ENCODE results near the gene GRID2. TPM values are rescaled to one million over a fixed set of nuclear protein-coding genes. Genes with fewer than 3 reads are reported as not detected.

Gene GRID2
- total RNA-seq, 1 experiment from 2014 or later = not detected

DNA sequence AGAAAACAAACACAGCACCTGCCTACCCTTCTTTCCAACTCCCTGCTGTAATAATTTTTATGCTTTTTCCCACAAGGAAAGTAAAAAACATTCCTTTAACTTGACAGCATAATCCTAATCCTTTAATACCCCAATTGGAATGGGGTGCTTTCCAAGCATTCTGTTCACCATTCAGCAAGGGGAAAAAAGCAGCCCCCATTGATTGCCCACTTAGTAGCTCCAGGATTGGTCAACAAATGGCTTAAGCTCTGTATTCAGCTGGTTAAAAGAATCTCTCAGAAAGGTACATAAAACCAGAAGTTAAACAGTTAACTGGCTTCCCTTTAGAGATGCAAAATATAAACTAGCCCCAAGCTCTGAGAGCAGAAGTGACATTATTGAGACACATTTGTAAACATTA is 1330.0 kb downstream of the GRID2 start:
- Mint-ChIP-seq H3K36me3 (ENCODE audit: insufficient read depth, unreplicated experiment) (no peaks in the 10 kb centered on the region), H3K27ac (ENCODE audit: low read depth, unreplicated experiment) (no peak overlapping the region), H3K9me3 (ENCODE audit: unreplicated experiment) (peaks cover 8% of the 10 kb centered on the region), H3K4me1 (ENCODE audit: insufficient read depth, unreplicated experiment) (peaks cover 6% of the 10 kb centered on the region), H3K27me3 (ENCODE audit: insufficient read depth, unreplicated experiment) (no peaks in the 10 kb centered on the region), H3K4me3 (ENCODE audit: unreplicated experiment) (no peak overlapping the region)
- intact Hi-C loops (cut with micrococcal nuclease) = no loop called here
- TF ChIP-seq, protein P1, sequence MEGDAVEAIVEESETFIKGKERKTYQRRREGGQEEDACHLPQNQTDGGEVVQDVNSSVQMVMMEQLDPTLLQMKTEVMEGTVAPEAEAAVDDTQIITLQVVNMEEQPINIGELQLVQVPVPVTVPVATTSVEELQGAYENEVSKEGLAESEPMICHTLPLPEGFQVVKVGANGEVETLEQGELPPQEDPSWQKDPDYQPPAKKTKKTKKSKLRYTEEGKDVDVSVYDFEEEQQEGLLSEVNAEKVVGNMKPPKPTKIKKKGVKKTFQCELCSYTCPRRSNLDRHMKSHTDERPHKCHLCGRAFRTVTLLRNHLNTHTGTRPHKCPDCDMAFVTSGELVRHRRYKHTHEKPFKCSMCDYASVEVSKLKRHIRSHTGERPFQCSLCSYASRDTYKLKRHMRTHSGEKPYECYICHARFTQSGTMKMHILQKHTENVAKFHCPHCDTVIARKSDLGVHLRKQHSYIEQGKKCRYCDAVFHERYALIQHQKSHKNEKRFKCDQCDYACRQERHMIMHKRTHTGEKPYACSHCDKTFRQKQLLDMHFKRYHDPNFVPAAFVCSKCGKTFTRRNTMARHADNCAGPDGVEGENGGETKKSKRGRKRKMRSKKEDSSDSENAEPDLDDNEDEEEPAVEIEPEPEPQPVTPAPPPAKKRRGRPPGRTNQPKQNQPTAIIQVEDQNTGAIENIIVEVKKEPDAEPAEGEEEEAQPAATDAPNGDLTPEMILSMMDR (IDR thresholded peaks at IDR 0.05; ENCODE audit: unreplicated experiment) = no peak
- no peak for DNase-seq (ENCODE audit: unreplicated experiment)
- no TSS peak for BruUV-seq (replicated peaks)
- CTCF ChIA-PET = interaction anchor here (0.6 to 1.0 kb wide), 4 partner anchors 12 to 285 kb away, joined by 3 to 4 read pairs (median 3); no protein-coding TSS in a partner anchor
- POLR2A ChIA-PET = no interaction called here

DNA sequence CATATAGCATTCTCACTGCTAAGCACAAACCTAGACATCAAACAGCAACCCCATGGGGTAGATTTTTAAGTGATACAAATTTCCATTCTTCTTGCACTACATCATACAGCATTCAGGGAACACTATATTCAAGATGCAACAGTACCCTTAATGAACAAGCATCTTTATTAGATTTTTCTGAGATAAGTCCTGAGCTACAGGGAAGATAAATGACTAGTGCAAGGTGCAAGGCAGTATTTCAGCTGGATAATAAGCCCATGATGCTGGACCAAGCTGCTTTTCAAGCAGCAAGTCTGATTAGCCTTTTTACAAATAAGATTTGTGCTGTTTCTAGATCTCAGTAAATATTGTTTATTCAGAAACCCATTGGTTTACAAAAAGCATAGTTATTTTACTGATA is 1332.2 kb downstream of the GRID2 start:
- DNase-seq (ENCODE audit: unreplicated experiment) = no peak
- H3K4me1 Mint-ChIP-seq (ENCODE audit: insufficient read depth, unreplicated experiment) = no peaks in the 10 kb centered on the region
- intact Hi-C loops (cut with micrococcal nuclease) = no loop called here
- no peak overlapping the region for H3K4me3 Mint-ChIP-seq (ENCODE audit: unreplicated experiment)
- H3K9me3 Mint-ChIP-seq (ENCODE audit: unreplicated experiment) = peaks cover 8% of the 10 kb centered on the region
- TF ChIP-seq, protein P1 (IDR thresholded peaks at IDR 0.05; ENCODE audit: unreplicated experiment) = no peak
- ChIA-PET CTCF (no interaction called here), POLR2A (no interaction called here)
- no peaks in the 10 kb centered on the region for H3K27me3 Mint-ChIP-seq (ENCODE audit: insufficient read depth, unreplicated experiment)
- no peak overlapping the region for H3K27ac Mint-ChIP-seq (ENCODE audit: low read depth, unreplicated experiment)
- no peaks in the 10 kb centered on the region for H3K36me3 Mint-ChIP-seq (ENCODE audit: insufficient read depth, unreplicated experiment)
- BruUV-seq (replicated peaks) = no TSS peak

DNA sequence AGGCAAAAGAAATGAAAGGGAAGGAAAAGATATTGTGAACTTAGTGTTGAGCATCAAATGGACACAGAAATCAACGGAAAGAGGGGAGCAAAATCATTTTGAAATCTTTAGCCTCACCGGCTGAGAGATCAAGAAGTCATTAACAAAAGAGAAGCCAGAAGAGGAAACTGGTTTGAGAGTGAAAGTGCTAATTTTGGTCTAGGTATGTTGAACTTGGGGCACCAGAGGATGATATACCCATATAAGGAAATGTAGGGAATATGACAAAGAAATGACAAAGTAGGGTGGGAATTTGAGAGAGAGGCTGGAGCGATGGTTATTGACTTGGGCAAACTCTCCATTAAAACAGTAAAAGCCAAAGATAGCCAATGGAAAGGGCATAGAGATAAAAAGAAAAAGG is 1341.4 kb downstream of the GRID2 start:
- Mint-ChIP-seq H3K27me3 (ENCODE audit: insufficient read depth, unreplicated experiment) (no peaks in the 10 kb centered on the region), H3K9me3 (ENCODE audit: unreplicated experiment) (no peaks in the 10 kb centered on the region), H3K27ac (ENCODE audit: low read depth, unreplicated experiment) (no peak overlapping the region), H3K4me3 (ENCODE audit: unreplicated experiment) (no peak overlapping the region), H3K36me3 (ENCODE audit: insufficient read depth, unreplicated experiment) (no peaks in the 10 kb centered on the region), H3K4me1 (ENCODE audit: insufficient read depth, unreplicated experiment) (no peaks in the 10 kb centered on the region)
- POLR2A ChIA-PET = no interaction called here
- CTCF ChIA-PET = no interaction called here
- TF ChIP-seq, protein P1 (IDR thresholded peaks at IDR 0.05; ENCODE audit: unreplicated experiment) = no peak
- DNase-seq (ENCODE audit: unreplicated experiment) = no peak
- no TSS peak for BruUV-seq (replicated peaks)
- intact Hi-C loops (cut with micrococcal nuclease) = no loop called here

DNA sequence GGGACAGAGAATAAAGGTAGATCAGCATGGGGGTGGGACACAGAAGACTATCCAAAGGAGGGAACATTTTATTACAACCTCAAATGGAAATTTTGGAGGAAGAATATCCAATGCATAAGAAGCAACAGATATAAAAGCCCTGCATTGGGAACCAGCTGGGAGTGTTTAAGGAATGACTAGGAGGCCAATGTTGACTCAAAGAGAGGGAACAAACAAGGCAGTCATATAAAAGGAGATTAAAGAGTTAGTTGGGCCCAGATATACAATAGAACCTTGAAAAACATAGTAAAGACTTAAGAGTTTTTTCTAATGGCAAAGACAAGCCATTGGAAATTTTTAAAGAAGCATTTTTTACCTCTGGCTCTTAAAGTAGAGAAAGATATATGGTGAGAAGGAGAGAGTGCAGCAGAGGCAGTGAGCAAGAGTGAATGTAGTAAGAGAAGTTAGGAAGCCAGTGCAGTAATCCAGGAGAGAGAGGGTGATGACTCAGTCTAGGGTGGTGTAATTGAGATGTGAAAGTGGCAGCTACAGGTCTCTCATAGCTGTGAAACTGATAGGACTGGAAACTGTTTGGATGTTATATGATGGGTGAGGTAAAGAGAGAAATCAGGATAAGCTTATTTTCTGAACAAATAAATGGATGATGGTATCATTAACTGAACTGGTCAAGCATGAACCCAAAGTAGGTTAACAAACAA is 1342.6 kb downstream of the GRID2 start:
- H3K27me3 Mint-ChIP-seq (ENCODE audit: insufficient read depth, unreplicated experiment) = no peaks in the 10 kb centered on the region
- TF ChIP-seq, protein P1 (IDR thresholded peaks at IDR 0.05; ENCODE audit: unreplicated experiment) = no peak
- no peaks in the 10 kb centered on the region for H3K36me3 Mint-ChIP-seq (ENCODE audit: insufficient read depth, unreplicated experiment)
- no TSS peak for BruUV-seq (replicated peaks)
- no peak overlapping the region for H3K4me3 Mint-ChIP-seq (ENCODE audit: unreplicated experiment)
- H3K27ac Mint-ChIP-seq (ENCODE audit: low read depth, unreplicated experiment) = no peak overlapping the region
- H3K9me3 Mint-ChIP-seq (ENCODE audit: unreplicated experiment) = no peaks in the 10 kb centered on the region
- ChIA-PET POLR2A (no interaction called here), CTCF (no interaction called here)
- H3K4me1 Mint-ChIP-seq (ENCODE audit: insufficient read depth, unreplicated experiment) = no peaks in the 10 kb centered on the region
- DNase-seq (ENCODE audit: unreplicated experiment) = peak; percentile 62
- intact Hi-C loops (cut with micrococcal nuclease) = no loop called here

All from MCF 10A (cell line).